Measurements from ENCODE around the gene EFHD1.
"Not testable (repeated sequence)": the region's sequence is repeated elsewhere in the genome, so short reads cannot be mapped to it uniquely, and the experiment has no call there.

EFHD1 gene

GRCh38 chr2:232680006-232680405 is 46.6 kb downstream of the EFHD1 start:
- no peak overlapping the region for H3K4me3 ChIP-seq (replicated peaks; ENCODE audit: insufficient read depth, low read length)
- TF ChIP-seq REST (IDR thresholded peaks at IDR 0.05; ENCODE audit: insufficient replicate concordance, low read depth) = no peak
- TF ChIP-seq GABPA (IDR thresholded peaks at IDR 0.05; ENCODE audit: low read depth) = no peak
- TF ChIP-seq POLR2AphosphoS5 (IDR thresholded peaks at IDR 0.05; ENCODE audit: low read depth) = no peak
- no peak for TF ChIP-seq CTCF (IDR thresholded peaks at IDR 0.05; ENCODE audit: insufficient read depth, low read length)
- no peaks in the 10 kb centered on the region for H3K27me3 ChIP-seq (ENCODE audit: insufficient read depth, poor library complexity, severe bottlenecking)
- H3K27ac ChIP-seq (replicated peaks) = no peak overlapping the region
- DNase-seq (ENCODE audit: low read depth in 1 of 2, low spot score in 1 of 2) = no peak

GRCh38 chr2:232681527-232681926 is 48.1 kb downstream of the EFHD1 start:
- Histone ChIP-seq H3K27ac (replicated peaks) (no peak overlapping the region), H3K27me3 (ENCODE audit: insufficient read depth, poor library complexity, severe bottlenecking) (no peaks in the 10 kb centered on the region), H3K4me3 (replicated peaks; ENCODE audit: insufficient read depth, low read length) (no peak overlapping the region)
- TF ChIP-seq GABPA (IDR thresholded peaks at IDR 0.05; ENCODE audit: low read depth) = no peak
- no peak for TF ChIP-seq POLR2AphosphoS5 (IDR thresholded peaks at IDR 0.05; ENCODE audit: low read depth)
- TF ChIP-seq SPI1 (IDR thresholded peaks at IDR 0.05; ENCODE audit: borderline replicate concordance, low read depth) = no peak
- TF ChIP-seq REST (IDR thresholded peaks at IDR 0.05; ENCODE audit: insufficient replicate concordance, low read depth) = no peak
- TF ChIP-seq CTCF (IDR thresholded peaks at IDR 0.05; ENCODE audit: insufficient read depth, low read length) = no peak
- DNase-seq (ENCODE audit: low read depth in 1 of 2, low spot score in 1 of 2) = no peak

- TF ChIP-seq SPI1 (IDR thresholded peaks at IDR 0.05; ENCODE audit: borderline replicate concordance, low read depth) = no peak
- no peak for TF ChIP-seq GABPA (IDR thresholded peaks at IDR 0.05; ENCODE audit: low read depth)
- no peak for TF ChIP-seq REST (IDR thresholded peaks at IDR 0.05; ENCODE audit: insufficient replicate concordance, low read depth)
- TF ChIP-seq POLR2AphosphoS5 (IDR thresholded peaks at IDR 0.05; ENCODE audit: low read depth) = no peak
- TF ChIP-seq CTCF (IDR thresholded peaks at IDR 0.05; ENCODE audit: insufficient read depth, low read length) = no peak
- H3K27me3 ChIP-seq (ENCODE audit: insufficient read depth, poor library complexity, severe bottlenecking) = no peaks in the 10 kb centered on the region
- no peak for DNase-seq (ENCODE audit: low read depth in 1 of 2, low spot score in 1 of 2)
Observed at GRCh38 chr2:232683368-232683767, 50.0 kb downstream of the EFHD1 start.

GRCh38 chr2:232685391-232685790 is 52.0 kb downstream of the EFHD1 start:
- not testable (repeated sequence) for H3K27me3 ChIP-seq (ENCODE audit: insufficient read depth, poor library complexity, severe bottlenecking); DNase-seq (ENCODE audit: low read depth in 1 of 2, low spot score in 1 of 2); H3K4me3 ChIP-seq (replicated peaks; ENCODE audit: insufficient read depth, low read length); H3K27ac ChIP-seq (replicated peaks)

More at GRCh38 chr2:232683368-232683767, 50.0 kb downstream of the EFHD1 start:
- Histone ChIP-seq H3K27ac (replicated peaks) (no peak overlapping the region), H3K4me3 (replicated peaks; ENCODE audit: insufficient read depth, low read length) (no peak overlapping the region)
